HepG2 (cell line): ENCODE results near the gene RHBDD1. TPM values are rescaled to one million over a fixed set of nuclear protein-coding genes. Genes with fewer than 3 reads are reported as not detected.
A peak's percentile ranks its signal among the peaks of the same experiment; 100 is the strongest.

Experiments
- HOXA3 ChIP-seq: sonication (generic); formaldehyde crosslinking; IDR thresholded peaks from 2 replicates; pipeline ENCODE4 v1.5.0; 2020; ENCODE audit warnings: missing genetic modification reagents
- KDM1A ChIP-seq: IDR thresholded peaks from 2 replicates; pipeline ENCODE4 v1.6.1; 2016; ENCODE audit warnings: missing compliant biosample characterization
- KMT2B ChIP-seq: IDR thresholded peaks from 2 replicates; pipeline ENCODE4 v1.6.1; 2016; ENCODE audit warnings: missing genetic modification reagents, missing compliant biosample characterization
- MLX ChIP-seq: IDR thresholded peaks from 2 replicates; pipeline ENCODE4 v1.6.1; 2016
- MTF1 ChIP-seq: sonication (generic); formaldehyde crosslinking; IDR thresholded peaks from 2 replicates; pipeline ENCODE4 v1.5.0; 2020; ENCODE audit warnings: missing genetic modification reagents
- PHB2 ChIP-seq: fragments of 450-650 bp; IDR thresholded peaks from 2 replicates; pipeline ENCODE4 v1.6.1; 2018; ENCODE audit not compliant: partially characterized antibody
- SATB2 ChIP-seq: sonication (generic); formaldehyde crosslinking; IDR thresholded peaks from 2 replicates; pipeline ENCODE4 v1.5.0; 2020; ENCODE audit warnings: missing genetic modification reagents
- SMARCE1 ChIP-seq: fragments of 450-650 bp; IDR thresholded peaks from 2 replicates; pipeline ENCODE4 v1.6.1; 2017; ENCODE audit warnings: borderline replicate concordance
- SSRP1 ChIP-seq: IDR thresholded peaks from 2 replicates; pipeline ENCODE4 v1.6.1; 2016; ENCODE audit warnings: control low read depth
- TAF1 ChIP-seq: sonication (generic); formaldehyde crosslinking; IDR thresholded peaks from 2 replicates; pipeline ENCODE4 v1.4.0; 2020; ENCODE audit warnings: missing genetic modification reagents
- TCF7 ChIP-seq: sonication (generic); IDR thresholded peaks from 2 replicates; pipeline ENCODE4 v1.6.1; 2016; ENCODE audit warnings: antibody characterized with exemption, low read depth
- U2AF1 ChIP-seq: fragments of 200-400 bp; formaldehyde crosslinking; optimal IDR thresholded peaks from 2 replicates; pipeline ENCODE3; 2017; ENCODE audit warnings: mild to moderate bottlenecking, low read depth, low read length
- ZBTB1 ChIP-seq: sonication (generic); formaldehyde crosslinking; IDR thresholded peaks from 2 replicates; pipeline ENCODE4 v1.4.0; 2020; ENCODE audit warnings: missing genetic modification reagents, borderline replicate concordance
- ZFP82 ChIP-seq: sonication (generic); formaldehyde crosslinking; IDR thresholded peaks from 2 replicates; pipeline ENCODE4 v1.5.1; 2020; ENCODE audit warnings: mild to moderate bottlenecking, missing genetic modification reagents, borderline replicate concordance
- ZKSCAN8 ChIP-seq: IDR thresholded peaks from 2 replicates; pipeline ENCODE4 v1.6.1; 2016; ENCODE audit warnings: borderline replicate concordance, missing genetic modification reagents, missing compliant biosample characterization
- ZMYM3 ChIP-seq: sonication (generic); formaldehyde crosslinking; IDR thresholded peaks from 2 replicates; pipeline ENCODE4 v1.5.1; 2020; ENCODE audit warnings: mild to moderate bottlenecking, missing genetic modification reagents
- ZNF225 ChIP-seq: sonication (generic); formaldehyde crosslinking; IDR thresholded peaks from 2 replicates; pipeline ENCODE4 v1.4.0; 2020; ENCODE audit warnings: mild to moderate bottlenecking, missing genetic modification reagents
- ZNF253 ChIP-seq: sonication (generic); formaldehyde crosslinking; IDR thresholded peaks from 2 replicates; pipeline ENCODE4 v1.8.0; 2022; ENCODE audit warnings: mild to moderate bottlenecking, missing genetic modification reagents, borderline replicate concordance
- ZNF296 ChIP-seq: sonication (generic); formaldehyde crosslinking; conservative IDR thresholded peaks from 2 replicates; pipeline ENCODE4 v1.5.0; 2020; ENCODE audit warnings: mild to moderate bottlenecking, missing genetic modification reagents
- ZNF678 ChIP-seq: sonication (generic); formaldehyde crosslinking; IDR thresholded peaks from 2 replicates; pipeline ENCODE4 v1.4.0; 2020; ENCODE audit warnings: mild to moderate bottlenecking, missing genetic modification reagents
- ZNF709 ChIP-seq: sonication (generic); formaldehyde crosslinking; IDR thresholded peaks from 2 replicates; pipeline ENCODE4 v1.5.0; 2020; ENCODE audit warnings: mild to moderate bottlenecking, missing genetic modification reagents
- polyA plus RNA-seq, 8 experiments: library from polyadenylated mRNA; depleted of rRNA in 3 of 8; stranded (reverse) in 7 of 8; unstranded in 1 of 8; fragments of >200 nt; fragmentation: Illumina TruSeq in 4 of 8; extraction: Trizol in 4 of 8; gene quantifications; 2 replicates each; pipeline versions ENCODE4 v1.2.1 to v1.2.3, GENCODE V29; 2011 to 2016; ENCODE audit warnings: low read depth in 4 of 8, missing spikeins in 1 of 8, mixed read lengths in 1 of 8; ENCODE audit not compliant: insufficient read depth in 1 of 8
- total RNA-seq, 5 experiments: library from RNA; depleted of rRNA; stranded (reverse); fragments of >200 nt; fragmentation: Illumina TruSeq; extraction: Trizol; gene quantifications; 2 replicates each; pipeline ENCODE4 v1.2.3, GENCODE V29; 2016; ENCODE audit warnings: low read depth in 1 of 5
- TF ChIP-seq, protein P1 (sequence below): sonication (generic); formaldehyde crosslinking; IDR thresholded peaks from one replicate; pipeline ENCODE4 v1.5.1; 2020; ENCODE audit warnings: mild to moderate bottlenecking, missing genetic modification reagents; ENCODE audit errors: not compliant biosample characterization
- TF ChIP-seq, protein P2 (sequence below): IDR thresholded peaks from 2 replicates; pipeline ENCODE4 v1.6.1; 2016; ENCODE audit warnings: missing compliant biosample characterization, missing genetic modification reagents, borderline replicate concordance

The RHBDD1 gene
- total and polyA plus RNA-seq, 2 of the 13 experiments (the other 11 are each of a cell fraction or from before 2014, with no cell fraction given) = 8.2 to 9.5 TPM

DNA sequence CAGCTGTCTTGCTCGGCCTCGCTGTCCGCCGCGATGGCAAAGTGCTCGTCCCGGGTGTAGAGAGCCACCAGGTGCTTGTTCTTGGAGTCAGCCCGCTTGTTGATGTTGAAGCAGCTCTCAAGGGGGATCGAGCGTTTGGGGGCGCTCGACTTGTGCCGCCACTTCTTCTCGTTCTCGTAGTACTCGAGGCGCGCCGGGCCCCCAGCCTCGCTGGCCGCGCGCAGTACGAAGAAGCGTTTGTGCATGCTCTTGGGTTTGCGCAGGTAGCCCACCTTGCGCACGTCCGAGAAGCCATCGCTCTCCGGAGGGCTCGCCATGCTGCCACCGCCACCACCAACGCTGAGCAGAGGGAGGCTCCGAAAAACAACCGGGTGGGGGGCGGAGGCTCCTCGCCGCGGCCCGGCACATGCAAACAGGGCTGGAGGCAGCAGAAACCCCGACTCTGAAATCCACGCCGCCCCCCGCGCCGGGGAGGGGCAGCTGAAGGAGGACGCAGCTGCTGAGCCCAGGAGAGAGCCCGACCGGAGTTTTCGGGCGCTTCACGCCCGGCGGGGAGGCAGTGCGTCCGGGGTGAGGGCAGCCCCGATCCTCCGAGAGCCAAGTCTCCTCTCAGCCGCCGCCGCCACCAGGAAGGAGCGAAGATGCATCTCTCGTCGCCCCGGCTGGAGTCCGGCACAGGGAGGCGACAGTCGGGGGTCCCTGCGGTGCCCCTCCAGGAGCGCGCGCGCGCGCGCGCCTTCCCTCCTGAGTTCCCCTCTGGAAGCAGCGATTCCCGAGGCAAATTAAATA is 37.2 kb upstream of the RHBDD1 start (continued):
- no peak; the same call in 1 of the 2 replicates for TF ChIP-seq HOXA3 (CRISPR knock-in tag)
- no peak for TF ChIP-seq KMT2B (CRISPR knock-in tag)
- TF ChIP-seq ZMYM3 = 0 out of 2 replicates have a peak, but pooled peaks have one; percentile 12
- TF ChIP-seq SSRP1 (CRISPR knock-in tag) = no peak
- no peak for TF ChIP-seq ZKSCAN8 (CRISPR knock-in tag)
- TF ChIP-seq ZNF296 (CRISPR knock-in tag) = no peak
- TF ChIP-seq MTF1 (CRISPR knock-in tag) = no peak
- TF ChIP-seq TCF7 = no peak
- TF ChIP-seq, protein P1, sequence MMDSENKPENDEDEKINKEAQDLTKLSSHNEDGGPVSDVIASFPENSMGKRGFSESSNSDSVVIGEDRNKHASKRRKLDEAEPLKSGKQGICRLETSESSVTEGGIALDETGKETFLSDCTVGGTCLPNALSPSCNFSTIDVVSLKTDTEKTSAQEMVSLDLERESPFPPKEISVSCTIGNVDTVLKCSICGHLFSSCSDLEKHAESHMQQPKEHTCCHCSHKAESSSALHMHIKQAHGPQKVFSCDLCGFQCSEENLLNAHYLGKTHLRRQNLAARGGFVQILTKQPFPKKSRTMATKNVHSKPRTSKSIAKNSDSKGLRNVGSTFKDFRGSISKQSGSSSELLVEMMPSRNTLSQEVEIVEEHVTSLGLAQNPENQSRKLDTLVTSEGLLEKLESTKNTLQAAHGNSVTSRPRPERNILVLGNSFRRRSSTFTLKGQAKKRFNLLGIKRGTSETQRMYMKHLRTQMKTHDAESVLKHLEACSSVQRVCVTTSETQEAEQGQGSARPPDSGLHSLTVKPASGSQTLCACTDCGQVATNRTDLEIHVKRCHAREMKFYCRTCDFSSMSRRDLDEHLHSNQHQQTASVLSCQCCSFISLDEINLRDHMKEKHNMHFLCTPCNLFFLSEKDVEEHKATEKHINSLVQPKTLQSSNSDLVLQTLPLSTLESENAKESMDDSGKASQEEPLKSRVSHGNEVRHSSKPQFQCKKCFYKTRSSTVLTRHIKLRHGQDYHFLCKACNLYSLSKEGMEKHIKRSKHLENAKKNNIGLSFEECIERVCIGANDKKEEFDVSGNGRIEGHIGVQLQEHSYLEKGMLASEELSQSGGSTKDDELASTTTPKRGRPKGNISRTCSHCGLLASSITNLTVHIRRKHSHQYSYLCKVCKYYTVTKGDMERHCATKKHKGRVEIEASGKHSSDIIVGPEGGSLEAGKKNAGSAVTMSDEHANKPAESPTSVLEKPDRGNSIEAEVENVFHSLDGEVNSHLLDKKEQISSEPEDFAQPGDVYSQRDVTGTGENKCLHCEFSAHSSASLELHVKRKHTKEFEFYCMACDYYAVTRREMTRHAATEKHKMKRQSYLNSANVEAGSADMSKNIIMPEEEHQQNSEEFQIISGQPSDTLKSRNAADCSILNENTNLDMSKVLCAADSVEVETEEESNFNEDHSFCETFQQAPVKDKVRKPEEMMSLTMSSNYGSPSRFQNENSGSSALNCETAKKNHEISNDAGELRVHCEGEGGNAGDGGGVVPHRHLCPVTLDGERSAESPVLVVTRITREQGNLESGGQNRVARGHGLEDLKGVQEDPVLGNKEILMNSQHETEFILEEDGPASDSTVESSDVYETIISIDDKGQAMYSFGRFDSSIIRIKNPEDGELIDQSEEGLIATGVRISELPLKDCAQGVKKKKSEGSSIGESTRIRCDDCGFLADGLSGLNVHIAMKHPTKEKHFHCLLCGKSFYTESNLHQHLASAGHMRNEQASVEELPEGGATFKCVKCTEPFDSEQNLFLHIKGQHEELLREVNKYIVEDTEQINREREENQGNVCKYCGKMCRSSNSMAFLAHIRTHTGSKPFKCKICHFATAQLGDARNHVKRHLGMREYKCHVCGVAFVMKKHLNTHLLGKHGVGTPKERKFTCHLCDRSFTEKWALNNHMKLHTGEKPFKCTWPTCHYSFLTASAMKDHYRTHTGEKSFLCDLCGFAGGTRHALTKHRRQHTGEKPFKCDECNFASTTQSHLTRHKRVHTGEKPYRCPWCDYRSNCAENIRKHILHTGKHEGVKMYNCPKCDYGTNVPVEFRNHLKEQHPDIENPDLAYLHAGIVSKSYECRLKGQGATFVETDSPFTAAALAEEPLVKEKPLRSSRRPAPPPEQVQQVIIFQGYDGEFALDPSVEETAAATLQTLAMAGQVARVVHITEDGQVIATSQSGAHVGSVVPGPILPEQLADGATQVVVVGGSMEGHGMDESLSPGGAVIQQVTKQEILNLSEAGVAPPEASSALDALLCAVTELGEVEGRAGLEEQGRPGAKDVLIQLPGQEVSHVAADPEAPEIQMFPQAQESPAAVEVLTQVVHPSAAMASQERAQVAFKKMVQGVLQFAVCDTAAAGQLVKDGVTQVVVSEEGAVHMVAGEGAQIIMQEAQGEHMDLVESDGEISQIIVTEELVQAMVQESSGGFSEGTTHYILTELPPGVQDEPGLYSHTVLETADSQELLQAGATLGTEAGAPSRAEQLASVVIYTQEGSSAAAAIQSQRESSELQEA (CRISPR knock-in tag) = no peak
- TF ChIP-seq, protein P2, sequence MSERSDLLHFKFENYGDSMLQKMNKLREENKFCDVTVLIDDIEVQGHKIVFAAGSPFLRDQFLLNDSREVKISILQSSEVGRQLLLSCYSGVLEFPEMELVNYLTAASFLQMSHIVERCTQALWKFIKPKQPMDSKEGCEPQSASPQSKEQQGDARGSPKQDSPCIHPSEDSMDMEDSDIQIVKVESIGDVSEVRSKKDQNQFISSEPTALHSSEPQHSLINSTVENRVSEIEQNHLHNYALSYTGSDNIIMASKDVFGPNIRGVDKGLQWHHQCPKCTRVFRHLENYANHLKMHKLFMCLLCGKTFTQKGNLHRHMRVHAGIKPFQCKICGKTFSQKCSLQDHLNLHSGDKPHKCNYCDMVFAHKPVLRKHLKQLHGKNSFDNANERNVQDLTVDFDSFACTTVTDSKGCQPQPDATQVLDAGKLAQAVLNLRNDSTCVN (CRISPR knock-in tag) = no peak
- TF ChIP-seq ZNF253 = no peak
- TF ChIP-seq ZNF709 = no peak
- no peak for TF ChIP-seq TAF1 (CRISPR knock-in tag)
- no peak for TF ChIP-seq SATB2 (CRISPR knock-in tag)
- TF ChIP-seq SMARCE1 = no peak
- no peak for TF ChIP-seq KDM1A (CRISPR knock-in tag)
- no peak for TF ChIP-seq MLX
- no peak for TF ChIP-seq ZNF678 (CRISPR knock-in tag)
- no peak for TF ChIP-seq ZFP82 (CRISPR knock-in tag)
- TF ChIP-seq ZNF225 (CRISPR knock-in tag) = no peak
- TF ChIP-seq PHB2 = no peak
- TF ChIP-seq ZBTB1 (CRISPR knock-in tag) = no peak
- TF ChIP-seq U2AF1 = no peak
